H7 (cell line): ENCODE data around the gene GABARAPL1. TPM values are rescaled to one million over a fixed set of nuclear protein-coding genes. Genes with fewer than 3 reads are reported as not detected.
A peak's percentile ranks its signal among the peaks of the same experiment; 100 is the strongest.
"Not testable (repeated sequence)": the region's sequence is repeated elsewhere in the genome, so short reads cannot be mapped to it uniquely, and the experiment has no call there.

ENCODE experiments used
- DNase-seq: peaks from one replicate; pipeline ENCODE4 v3.0.0; 2012
- H3K27me3 ChIP-seq: 2 replicates; pipeline ENCODE4 v1.6.0; 2011; ENCODE audit warnings: mild to moderate bottlenecking, low read length; ENCODE audit not compliant: control insufficient read depth, insufficient read depth
- H3K36me3 ChIP-seq: replicated peaks from 2 replicates; pipeline ENCODE4 v1.5.1; 2011; ENCODE audit warnings: low read length; ENCODE audit not compliant: control insufficient read depth, insufficient read depth
- H3K4me3 ChIP-seq: 2 replicates; pipeline ENCODE4 v1.5.1; 2011; ENCODE audit warnings: low read depth, mild to moderate bottlenecking, control low read depth, low read length, moderate library complexity; ENCODE audit not compliant: insufficient read depth
- total RNA-seq: library from RNA; depleted of rRNA; stranded (reverse); fragments of >200 nt; shearing (Covaris generic); gene quantifications from 2 replicates; pipeline ENCODE4 v1.2.3, GENCODE V29; 2014

GABARAPL1 gene
- total RNA-seq, 1 experiment from 2014 or later = 98.7 TPM

- Histone ChIP-seq H3K27me3 (no peaks in the 10 kb centered on the region), H3K36me3 (peaks cover 3% of the 10 kb centered on the region), H3K4me3 (peak overlapping the region; percentile 83)
- peak; percentile 87 for DNase-seq
These were observed 775 bp downstream of the GABARAPL1 start for GRCh38 chr12:10213168-10214135.

GRCh38 chr12:10214136-10214894, 1.6 kb downstream of the GABARAPL1 start:
- H3K4me3 ChIP-seq = peak overlapping the region; percentile 83
- H3K36me3 ChIP-seq = peaks cover 3% of the 10 kb centered on the region
- no peak for DNase-seq
- no peaks in the 10 kb centered on the region for H3K27me3 ChIP-seq

- peaks cover 4% of the 10 kb centered on the region for H3K36me3 ChIP-seq
- H3K27me3 ChIP-seq = no peaks in the 10 kb centered on the region
- peak overlapping the region; percentile 83; the same call in 1 of the 2 replicates for H3K4me3 ChIP-seq
- DNase-seq = no peak
These were observed 2.2 kb downstream of the GABARAPL1 start for GRCh38 chr12:10214895-10215267.

- no peak overlapping the region for H3K4me3 ChIP-seq
- H3K27me3 ChIP-seq = no peaks in the 10 kb centered on the region
- peaks cover 10% of the 10 kb centered on the region for H3K36me3 ChIP-seq
- DNase-seq = peak; percentile 40
These were observed 2.8 kb downstream of the GABARAPL1 start for GRCh38 chr12:10215436-10215835.

- H3K4me3 ChIP-seq, H3K27me3 ChIP-seq, DNase-seq: not testable (repeated sequence)
- peaks cover 14% of the 10 kb centered on the region for H3K36me3 ChIP-seq
These were observed 3.3 kb downstream of the GABARAPL1 start for GRCh38 chr12:10215946-10216345.

GRCh38 chr12:10218021-10218420, 5.3 kb downstream of the GABARAPL1 start:
- no peak overlapping the region for H3K4me3 ChIP-seq
- peaks cover 27% of the 10 kb centered on the region for H3K36me3 ChIP-seq
- DNase-seq = no peak
- no peaks in the 10 kb centered on the region for H3K27me3 ChIP-seq

GRCh38 chr12:10220398-10221077, 7.9 kb downstream of the GABARAPL1 start:
- peaks cover 30% of the 10 kb centered on the region for H3K36me3 ChIP-seq
- no peak for DNase-seq
- H3K4me3 ChIP-seq = no peak overlapping the region
- H3K27me3 ChIP-seq = no peaks in the 10 kb centered on the region

GRCh38 chr12:10221846-10222245, 9.2 kb downstream of the GABARAPL1 start:
- peaks cover 30% of the 10 kb centered on the region for H3K36me3 ChIP-seq
- no peak for DNase-seq
- no peak overlapping the region for H3K4me3 ChIP-seq
- no peaks in the 10 kb centered on the region for H3K27me3 ChIP-seq

GRCh38 chr12:10223208-10223607, 10.5 kb downstream of the GABARAPL1 start:
- no peaks in the 10 kb centered on the region for H3K27me3 ChIP-seq
- H3K4me3 ChIP-seq = no peak overlapping the region
- DNase-seq = no peak
- peaks cover 27% of the 10 kb centered on the region for H3K36me3 ChIP-seq

GRCh38 chr12:10225426-10225825, 12.7 kb downstream of the GABARAPL1 start:
- not testable (repeated sequence) for H3K27me3 ChIP-seq, H3K4me3 ChIP-seq, DNase-seq
- peaks cover 20% of the 10 kb centered on the region for H3K36me3 ChIP-seq

GRCh38 chr12:10226086-10226485, 13.4 kb downstream of the GABARAPL1 start:
- peaks cover 16% of the 10 kb centered on the region for H3K36me3 ChIP-seq
- no peak for DNase-seq
- no peak overlapping the region for H3K4me3 ChIP-seq
- no peaks in the 10 kb centered on the region for H3K27me3 ChIP-seq

GRCh38 chr12:10226731-10227130, 14.1 kb downstream of the GABARAPL1 start:
- no peak for DNase-seq
- Histone ChIP-seq H3K4me3 (no peak overlapping the region), H3K36me3 (peaks cover 12% of the 10 kb centered on the region), H3K27me3 (no peaks in the 10 kb centered on the region)

- Histone ChIP-seq H3K36me3 (peaks cover 3% of the 10 kb centered on the region), H3K27me3 (no peaks in the 10 kb centered on the region), H3K4me3 (no peak overlapping the region)
- DNase-seq = no peak
These were observed 15.0 kb downstream of the GABARAPL1 start for GRCh38 chr12:10227648-10228047.

- Histone ChIP-seq H3K36me3 (no peaks in the 10 kb centered on the region; the same call in 1 of the 2 replicates), H3K27me3 (no peaks in the 10 kb centered on the region), H3K4me3 (no peak overlapping the region)
- no peak for DNase-seq
These were observed 21.9 kb downstream of the GABARAPL1 start for GRCh38 chr12:10234562-10234961.
